ENCODE data around the gene RNF112.

DNA sequence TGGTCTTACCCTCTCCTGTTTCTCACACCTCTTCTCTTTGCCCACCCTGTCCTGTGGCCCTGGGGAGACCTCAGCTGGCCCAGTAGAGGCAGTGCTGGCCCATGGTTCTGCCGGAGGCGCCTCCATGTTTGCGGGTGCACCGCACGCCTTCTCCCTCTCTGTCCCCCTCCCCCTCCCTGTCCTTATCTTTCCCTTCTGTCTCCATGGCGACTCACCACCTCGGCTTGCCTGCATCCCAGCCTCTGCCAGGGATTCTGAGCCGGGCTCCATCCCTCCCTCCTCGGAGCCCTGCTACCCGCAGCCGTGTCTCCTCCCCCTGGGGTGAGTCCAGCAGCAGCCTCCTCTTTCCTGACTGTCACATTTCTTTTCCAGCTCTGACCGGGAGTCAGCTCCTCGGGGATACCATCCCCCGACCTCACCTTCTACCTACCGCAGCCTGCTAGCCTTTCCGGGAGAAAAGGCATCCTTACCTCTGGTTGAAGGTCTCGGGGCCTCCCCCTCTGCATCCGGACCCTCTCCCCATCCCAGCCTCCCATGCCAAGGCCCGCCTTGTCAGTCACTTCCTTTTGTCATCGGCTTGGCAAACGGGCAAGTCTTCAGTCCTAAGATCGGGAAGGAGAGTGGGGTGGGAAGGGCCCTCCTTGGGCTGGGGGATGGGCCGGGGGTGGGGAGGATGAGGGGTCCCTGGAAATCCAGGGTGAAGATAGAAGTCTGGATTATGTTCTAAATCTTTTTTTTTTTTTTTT, at the start of gene RNF112:
- TF ChIP-seq, protein P1, sequence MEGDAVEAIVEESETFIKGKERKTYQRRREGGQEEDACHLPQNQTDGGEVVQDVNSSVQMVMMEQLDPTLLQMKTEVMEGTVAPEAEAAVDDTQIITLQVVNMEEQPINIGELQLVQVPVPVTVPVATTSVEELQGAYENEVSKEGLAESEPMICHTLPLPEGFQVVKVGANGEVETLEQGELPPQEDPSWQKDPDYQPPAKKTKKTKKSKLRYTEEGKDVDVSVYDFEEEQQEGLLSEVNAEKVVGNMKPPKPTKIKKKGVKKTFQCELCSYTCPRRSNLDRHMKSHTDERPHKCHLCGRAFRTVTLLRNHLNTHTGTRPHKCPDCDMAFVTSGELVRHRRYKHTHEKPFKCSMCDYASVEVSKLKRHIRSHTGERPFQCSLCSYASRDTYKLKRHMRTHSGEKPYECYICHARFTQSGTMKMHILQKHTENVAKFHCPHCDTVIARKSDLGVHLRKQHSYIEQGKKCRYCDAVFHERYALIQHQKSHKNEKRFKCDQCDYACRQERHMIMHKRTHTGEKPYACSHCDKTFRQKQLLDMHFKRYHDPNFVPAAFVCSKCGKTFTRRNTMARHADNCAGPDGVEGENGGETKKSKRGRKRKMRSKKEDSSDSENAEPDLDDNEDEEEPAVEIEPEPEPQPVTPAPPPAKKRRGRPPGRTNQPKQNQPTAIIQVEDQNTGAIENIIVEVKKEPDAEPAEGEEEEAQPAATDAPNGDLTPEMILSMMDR (IDR thresholded peaks at IDR 0.05), result no peak
- TF ChIP-seq EZH2 (IDR thresholded peaks at IDR 0.05) (no peak), EZH2phosphoT487 (IDR thresholded peaks at IDR 0.05) (no peak)
